Measurements from ENCODE around the gene YBX1.

YBX1 gene

DNA sequence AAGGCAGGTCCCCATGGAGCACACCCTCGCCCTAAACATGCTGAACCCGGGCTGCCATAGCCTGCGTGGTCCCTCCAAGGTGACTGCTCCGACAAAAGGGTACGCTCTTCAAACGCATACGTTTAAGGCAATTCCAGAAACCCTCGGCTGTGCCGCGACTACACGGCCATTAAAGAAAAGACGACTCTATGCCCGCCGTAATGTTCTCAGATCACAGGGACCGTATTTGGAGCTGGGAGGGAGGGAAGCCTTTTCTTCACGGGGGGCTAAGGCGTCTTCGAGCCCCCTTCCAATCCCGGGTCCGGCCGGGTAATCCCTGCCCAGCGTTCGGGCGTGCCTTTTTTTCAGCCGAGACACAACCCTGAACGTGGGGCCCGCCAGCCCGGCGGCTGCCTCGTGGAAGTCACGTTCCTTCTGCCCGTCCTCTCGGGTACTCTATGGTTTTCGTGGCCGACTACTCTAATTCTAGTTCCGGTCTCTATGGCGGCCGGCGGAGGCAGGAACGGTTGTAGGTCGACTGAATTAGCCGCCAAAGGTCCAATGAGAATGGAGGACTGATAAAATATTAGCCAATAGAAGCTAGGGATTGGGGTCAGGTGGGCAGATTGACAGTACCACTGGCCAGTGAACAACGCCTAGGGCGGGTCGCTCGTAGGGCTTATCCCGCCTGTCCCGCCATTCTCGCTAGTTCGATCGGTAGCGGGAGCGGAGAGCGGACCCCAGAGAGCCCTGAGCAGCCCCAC lies at the start of gene YBX1:
TSS of gene YBX1 (plus strand) at position 678 of the 743 bp plus-strand sequence. CDS start 148 bp downstream, outside the sequence.
- TF ChIP-seq, protein P1, sequence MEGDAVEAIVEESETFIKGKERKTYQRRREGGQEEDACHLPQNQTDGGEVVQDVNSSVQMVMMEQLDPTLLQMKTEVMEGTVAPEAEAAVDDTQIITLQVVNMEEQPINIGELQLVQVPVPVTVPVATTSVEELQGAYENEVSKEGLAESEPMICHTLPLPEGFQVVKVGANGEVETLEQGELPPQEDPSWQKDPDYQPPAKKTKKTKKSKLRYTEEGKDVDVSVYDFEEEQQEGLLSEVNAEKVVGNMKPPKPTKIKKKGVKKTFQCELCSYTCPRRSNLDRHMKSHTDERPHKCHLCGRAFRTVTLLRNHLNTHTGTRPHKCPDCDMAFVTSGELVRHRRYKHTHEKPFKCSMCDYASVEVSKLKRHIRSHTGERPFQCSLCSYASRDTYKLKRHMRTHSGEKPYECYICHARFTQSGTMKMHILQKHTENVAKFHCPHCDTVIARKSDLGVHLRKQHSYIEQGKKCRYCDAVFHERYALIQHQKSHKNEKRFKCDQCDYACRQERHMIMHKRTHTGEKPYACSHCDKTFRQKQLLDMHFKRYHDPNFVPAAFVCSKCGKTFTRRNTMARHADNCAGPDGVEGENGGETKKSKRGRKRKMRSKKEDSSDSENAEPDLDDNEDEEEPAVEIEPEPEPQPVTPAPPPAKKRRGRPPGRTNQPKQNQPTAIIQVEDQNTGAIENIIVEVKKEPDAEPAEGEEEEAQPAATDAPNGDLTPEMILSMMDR (IDR thresholded peaks at IDR 0.05; ENCODE audit: control extremely low read depth, extremely low read depth, low read depth, missing control alignments) = no peak
- CTCF ChIA-PET = interaction anchor here (1.0 to 1.8 kb wide), 3 partner anchors 10 to 271 kb away, joined by 3 to 4 read pairs (median 3); no protein-coding TSS in a partner anchor
- DNase-seq (ENCODE audit: extremely low spot score) = peak; percentile 99
- POLR2A ChIA-PET = interaction anchor here (0.6 to 2.4 kb wide), 11 partner anchors 9 to 84 kb away, joined by 3 to 13 read pairs (median 4); no protein-coding TSS in a partner anchor

DNA sequence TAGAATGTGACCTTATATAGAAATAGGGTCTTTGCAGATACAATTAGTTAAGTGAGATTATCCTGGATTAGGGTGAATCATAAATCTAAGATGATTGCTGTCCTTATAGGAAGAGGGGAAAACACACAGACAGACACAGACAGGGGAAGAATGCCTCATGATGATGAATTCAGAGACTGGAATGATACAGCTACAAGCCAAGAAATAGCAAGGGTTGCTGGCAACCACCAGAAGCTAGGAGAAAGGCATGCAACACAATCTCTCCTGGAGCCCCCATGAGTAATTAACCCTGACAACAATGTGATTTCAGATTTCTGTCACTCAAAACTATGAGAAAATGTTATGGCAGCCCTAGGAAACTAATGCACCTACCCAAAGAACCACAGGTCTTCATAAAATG lies 43.1 kb upstream of the YBX1 start:
- ChIA-PET POLR2A (no interaction called here), CTCF (interaction anchor here (0.8 to 1.1 kb wide), 2 partner anchors 11 to 41 kb away, joined by 3 to 5 read pairs; no protein-coding TSS in a partner anchor)
- DNase-seq (ENCODE audit: extremely low spot score) = no peak
- TF ChIP-seq, protein P1 (IDR thresholded peaks at IDR 0.05; ENCODE audit: control extremely low read depth, extremely low read depth, low read depth, missing control alignments) = no peak

DNA sequence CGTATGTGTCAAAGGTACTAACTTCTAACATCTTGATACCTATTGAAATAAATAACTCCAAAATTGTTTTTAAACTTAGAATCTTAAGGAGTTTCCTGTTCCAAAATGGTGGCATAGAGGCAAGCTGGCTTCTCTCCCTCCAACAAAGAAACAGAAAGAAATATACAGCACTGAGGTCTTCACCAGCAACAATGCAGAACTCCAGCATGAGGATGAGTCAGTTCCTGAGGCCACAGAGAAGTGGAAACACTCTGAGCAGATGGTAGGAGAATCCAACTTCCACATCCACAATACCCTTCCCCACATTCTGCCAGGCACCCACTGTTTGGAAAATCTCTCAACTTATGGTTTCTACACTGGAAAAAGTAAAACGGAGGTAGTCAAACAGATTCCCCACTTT lies 36.2 kb upstream of the YBX1 start:
- no peak for DNase-seq (ENCODE audit: extremely low spot score)
- ChIA-PET POLR2A (no interaction called here), CTCF (no interaction called here)
- TF ChIP-seq, protein P1 (IDR thresholded peaks at IDR 0.05; ENCODE audit: control extremely low read depth, extremely low read depth, low read depth, missing control alignments) = no peak

DNA sequence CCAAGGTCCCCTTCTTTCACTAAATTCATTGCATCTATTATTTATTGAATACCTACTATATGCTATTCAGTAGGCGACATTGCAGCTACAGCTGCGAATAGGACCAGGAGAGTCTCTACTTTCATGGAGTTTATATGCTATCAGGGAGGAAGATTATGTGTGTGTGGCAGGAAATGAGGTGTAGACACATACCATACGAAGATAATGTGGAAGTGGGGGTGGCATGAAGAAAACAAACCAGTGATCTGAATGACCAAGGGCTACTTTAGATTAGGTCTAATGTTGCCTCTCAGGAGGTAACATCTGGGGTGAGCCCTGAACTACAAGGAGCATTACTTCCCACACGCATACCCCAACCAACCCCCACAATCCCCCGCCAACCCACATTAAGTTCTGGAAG lies 25.0 kb upstream of the YBX1 start:
- ChIA-PET CTCF (interaction anchor here (1.1 to 1.5 kb wide), 2 partner anchors 319 to 484 kb away, joined by 3 read pairs; no protein-coding TSS in a partner anchor), POLR2A (interaction anchor here (1.4 kb wide), 1 partner anchor 26 kb away, joined by 5 read pairs; no protein-coding TSS in a partner anchor)
- DNase-seq (ENCODE audit: extremely low spot score) = no peak
- TF ChIP-seq, protein P1 (IDR thresholded peaks at IDR 0.05; ENCODE audit: control extremely low read depth, extremely low read depth, low read depth, missing control alignments) = no peak

DNA sequence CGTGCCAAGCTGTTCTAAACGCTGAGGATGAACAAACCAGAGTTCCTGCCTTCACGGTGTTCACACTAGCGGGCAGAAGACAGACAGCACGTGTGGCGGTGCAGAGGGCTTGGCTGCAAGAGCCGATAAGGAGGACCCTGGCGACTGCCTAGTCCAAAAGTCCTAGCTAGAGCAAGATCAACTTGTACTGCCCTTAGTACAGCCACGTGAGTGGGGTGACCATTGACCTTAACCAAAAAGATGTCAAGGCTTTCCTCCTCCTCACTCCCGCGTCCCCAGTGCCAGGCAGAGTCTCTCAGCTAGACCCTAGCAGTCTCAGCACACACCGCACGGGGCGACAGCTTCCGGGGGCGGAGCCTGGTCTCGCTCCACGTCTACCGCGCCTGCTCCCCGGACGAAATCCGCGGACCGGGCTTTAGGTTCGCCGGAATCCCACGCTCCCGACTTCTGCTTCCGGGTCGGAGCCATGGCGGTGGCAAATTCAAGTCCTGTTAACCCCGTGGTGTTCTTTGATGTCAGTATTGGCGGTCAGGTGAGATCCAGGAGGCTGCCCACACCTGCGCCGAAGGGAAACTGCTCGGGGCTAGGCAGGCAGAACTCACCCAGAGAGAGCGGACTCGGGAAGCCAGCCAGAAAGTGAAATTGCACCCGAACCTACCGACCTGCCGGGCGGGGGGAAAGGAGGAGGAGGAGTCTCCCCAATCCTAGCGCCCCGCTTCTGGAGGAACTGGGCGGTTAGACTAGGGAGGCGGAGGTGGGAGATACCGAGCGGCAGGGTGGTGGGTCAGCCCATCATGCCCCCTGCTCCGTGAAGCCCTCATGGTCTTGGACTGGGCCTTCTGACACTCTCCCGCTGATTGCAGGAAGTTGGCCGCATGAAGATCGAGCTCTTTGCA lies 24.0 kb upstream of the YBX1 start, which contains the start of gene PPIH:
TSS of gene PPIH (plus strand) at position 443 of the 896 bp plus-strand sequence. CDS start at position 467, 24 bp downstream.
- peak; percentile 94 for DNase-seq (ENCODE audit: extremely low spot score)
- ChIA-PET CTCF (interaction anchor here (0.8 to 1.5 kb wide), 4 partner anchors 8 to 485 kb away, joined by 3 read pairs; no protein-coding TSS in a partner anchor), POLR2A (interaction anchor here (1.1 to 1.4 kb wide), 2 partner anchors 25 to 201 kb away, joined by 3 to 5 read pairs; partner anchors contain the start of gene PPCS)
- TF ChIP-seq, protein P1 (IDR thresholded peaks at IDR 0.05; ENCODE audit: control extremely low read depth, extremely low read depth, low read depth, missing control alignments) = no peak

DNA sequence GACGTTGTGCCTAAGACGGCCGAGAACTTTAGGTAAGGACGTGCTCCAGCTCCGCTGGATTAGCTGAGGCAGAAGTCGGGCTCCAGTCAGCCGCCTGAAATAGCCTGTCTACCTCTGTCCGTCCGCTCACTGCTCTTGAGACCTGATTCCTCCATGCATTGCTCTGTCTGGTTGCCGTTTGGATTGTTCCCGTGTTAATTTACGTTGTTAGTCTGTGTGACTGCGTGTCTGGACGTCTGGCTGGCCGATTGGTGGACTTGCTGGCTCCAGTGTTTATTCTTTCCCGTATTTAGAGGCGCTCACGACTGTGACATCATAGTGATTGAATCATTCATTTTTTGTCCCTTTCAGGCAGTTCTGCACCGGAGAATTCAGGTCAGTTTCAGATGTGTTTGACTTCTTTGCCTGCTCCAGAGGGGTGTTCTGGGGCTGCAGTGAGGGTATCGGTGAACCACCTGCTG lies 23.3 kb upstream of the YBX1 start:
- POLR2A ChIA-PET = no interaction called here
- TF ChIP-seq, protein P1 (IDR thresholded peaks at IDR 0.05; ENCODE audit: control extremely low read depth, extremely low read depth, low read depth, missing control alignments) = no peak
- CTCF ChIA-PET = interaction anchor here (1.0 to 1.5 kb wide), 2 partner anchors 12 to 321 kb away, joined by 3 read pairs; no protein-coding TSS in a partner anchor
- DNase-seq (ENCODE audit: extremely low spot score) = no peak
